IPS-18c (cell line): ENCODE measurements around the gene BLACAT1.

Experiments used
- H3K4me3 ChIP-seq: 2 replicates; pipeline ENCODE4 v1.7.0; 2013; ENCODE audit warnings: low read depth, mild to moderate bottlenecking, low read length, moderate library complexity; ENCODE audit not compliant: insufficient read depth
- H3K9me3 ChIP-seq: one replicate; pipeline ENCODE4 v1.6.1; 2013; ENCODE audit warnings: mild to moderate bottlenecking, low read length, moderate library complexity; ENCODE audit not compliant: control insufficient read depth, insufficient read depth

Gene BLACAT1

DNA sequence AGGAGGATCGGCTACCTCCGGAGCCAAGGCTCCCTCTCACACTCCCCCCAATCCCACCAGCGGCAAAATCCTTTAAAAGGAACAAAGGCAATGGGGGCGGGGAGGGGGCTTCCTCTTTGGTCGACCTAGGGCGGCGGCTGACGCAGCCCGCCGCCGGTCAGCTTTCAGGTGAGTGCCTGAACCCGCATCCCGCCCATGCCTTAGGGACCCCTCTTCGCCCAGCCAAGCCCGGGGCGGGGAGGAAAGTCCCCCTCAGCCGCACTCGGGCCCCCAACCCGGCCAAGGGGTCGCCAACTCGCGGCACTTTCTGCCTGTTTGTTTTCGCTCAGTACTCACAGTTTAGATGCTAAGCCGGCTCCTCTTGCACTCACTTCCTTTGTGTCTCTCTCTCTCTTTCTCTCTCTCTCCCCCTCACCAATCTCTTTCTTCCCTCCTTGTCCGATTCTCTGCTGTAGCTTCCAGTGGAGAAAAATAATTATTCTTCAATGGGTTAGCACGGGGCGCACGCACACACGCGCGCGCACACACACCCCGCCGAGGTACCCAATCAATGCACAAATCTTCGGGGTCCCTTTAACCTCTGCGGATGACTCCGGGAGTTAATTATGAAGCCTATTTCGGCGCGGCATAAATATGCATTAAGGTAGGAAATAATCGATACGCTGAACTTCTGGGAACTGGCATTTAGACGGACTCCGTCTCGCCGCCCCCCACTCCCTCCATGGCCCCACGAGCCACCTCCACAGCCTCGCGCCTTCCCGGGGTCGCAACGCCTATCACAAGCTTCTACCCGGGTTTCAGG, at the start of gene BLACAT1:
Gene BLACAT1, minus strand, starts transcription at position 465 of the 802 bp plus-strand sequence.
- Histone ChIP-seq H3K9me3 (no peaks in the 10 kb centered on the region), H3K4me3 (peak within 1 kb of the TSS; percentile 88)

DNA sequence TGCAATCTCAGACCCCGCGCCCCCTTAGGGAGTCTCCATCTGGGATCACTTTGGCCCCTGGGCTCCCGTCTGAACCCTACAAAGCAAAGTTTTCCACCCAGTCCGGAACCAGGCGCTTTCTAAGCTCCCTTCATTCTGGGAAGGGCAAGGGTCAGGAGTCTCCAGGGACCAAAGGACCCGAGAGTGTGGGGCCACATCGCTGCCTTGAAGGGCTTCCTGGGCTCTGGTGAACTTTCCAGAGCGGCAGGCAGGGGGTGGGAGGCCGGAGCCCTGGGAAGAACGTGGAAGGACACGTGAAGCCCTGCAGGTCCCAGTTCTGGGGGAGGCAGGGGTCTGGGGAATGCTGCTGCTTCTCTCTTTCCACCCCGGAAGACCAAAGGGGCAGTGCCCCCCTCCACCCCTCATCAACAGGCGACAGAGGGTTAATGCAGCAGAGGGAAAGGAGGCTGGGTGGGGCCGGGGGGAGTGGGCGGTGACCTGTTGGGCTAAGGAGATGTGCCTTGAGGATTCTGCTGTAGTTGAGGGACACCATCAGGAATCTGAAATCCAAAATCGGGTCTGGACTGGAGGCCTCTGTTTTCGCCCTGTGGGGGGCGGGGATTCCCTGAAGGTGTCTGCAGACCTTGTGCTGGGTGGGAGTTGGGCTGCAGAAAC, 49.4 kb upstream of the BLACAT1 start:
- H3K4me3 ChIP-seq = peak overlapping the region; percentile 94
- H3K9me3 ChIP-seq = peaks cover 2% of the 10 kb centered on the region

DNA sequence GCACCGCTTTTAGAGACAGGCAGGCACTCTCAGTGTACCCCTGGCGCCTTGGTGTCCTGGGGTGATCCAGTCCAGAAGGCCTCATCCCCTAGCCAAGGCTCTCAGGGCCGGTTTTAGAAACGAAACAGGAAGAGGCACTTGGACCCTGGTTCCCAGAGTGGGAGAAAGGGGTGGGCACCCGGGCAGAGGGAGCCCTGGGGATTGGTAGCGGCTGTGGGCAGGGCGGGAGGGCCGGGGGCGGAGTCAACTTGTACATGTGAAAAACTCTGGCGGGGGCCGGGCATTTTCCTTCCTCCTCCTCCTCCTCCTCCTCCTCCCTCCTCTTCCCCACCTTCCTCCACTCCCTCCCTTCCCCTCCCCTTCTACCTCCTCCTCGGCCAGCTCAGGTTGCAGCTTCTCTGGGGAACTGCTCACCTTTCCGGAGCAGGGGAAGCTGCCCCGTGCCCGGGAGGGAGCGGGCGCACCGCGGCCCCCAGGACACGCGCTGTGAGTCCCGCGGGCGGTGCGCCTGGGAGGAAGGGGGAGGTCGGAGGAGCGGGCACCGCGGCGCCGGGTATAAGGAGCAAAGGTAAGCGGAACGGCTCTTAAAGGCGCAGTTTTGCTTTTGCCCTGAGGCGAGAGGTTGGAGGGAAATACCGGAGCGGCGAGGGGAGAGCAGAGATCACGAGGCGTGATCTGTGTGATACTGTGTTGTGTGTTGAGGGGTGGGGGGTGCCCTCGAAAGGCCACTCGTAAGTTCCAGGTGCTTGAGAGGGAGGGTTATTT, 48.6 kb upstream of the BLACAT1 start, which contains the start of gene CDK18:
Gene CDK18, plus strand, starts transcription at position 359 of the 765 bp plus-strand sequence. CDS start 18,499 bp downstream, outside the sequence.
- peak within 1 kb of the TSS; percentile 94 for H3K4me3 ChIP-seq
- peaks cover 2% of the 10 kb centered on the region for H3K9me3 ChIP-seq

DNA sequence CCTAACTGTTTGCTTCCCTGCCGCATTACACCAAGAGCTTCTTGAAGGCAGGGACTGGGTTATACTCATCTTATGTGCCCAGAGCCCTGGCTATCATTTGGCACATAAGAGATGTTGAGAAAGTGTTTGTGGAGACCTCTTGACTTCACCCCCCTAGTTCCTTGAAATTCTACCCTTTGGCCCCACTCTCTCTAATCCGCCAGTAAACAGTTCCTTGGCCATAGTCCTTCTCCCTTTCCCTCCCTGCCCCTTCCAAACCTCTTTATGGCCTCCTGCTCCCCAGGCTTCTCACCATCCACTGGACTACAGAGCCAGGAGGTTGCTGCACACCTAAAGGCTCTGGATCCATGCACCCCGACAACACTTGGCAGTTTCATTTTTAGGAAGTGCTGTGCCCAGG, 47.1 kb upstream of the BLACAT1 start:
- H3K4me3 ChIP-seq = no peak overlapping the region

DNA sequence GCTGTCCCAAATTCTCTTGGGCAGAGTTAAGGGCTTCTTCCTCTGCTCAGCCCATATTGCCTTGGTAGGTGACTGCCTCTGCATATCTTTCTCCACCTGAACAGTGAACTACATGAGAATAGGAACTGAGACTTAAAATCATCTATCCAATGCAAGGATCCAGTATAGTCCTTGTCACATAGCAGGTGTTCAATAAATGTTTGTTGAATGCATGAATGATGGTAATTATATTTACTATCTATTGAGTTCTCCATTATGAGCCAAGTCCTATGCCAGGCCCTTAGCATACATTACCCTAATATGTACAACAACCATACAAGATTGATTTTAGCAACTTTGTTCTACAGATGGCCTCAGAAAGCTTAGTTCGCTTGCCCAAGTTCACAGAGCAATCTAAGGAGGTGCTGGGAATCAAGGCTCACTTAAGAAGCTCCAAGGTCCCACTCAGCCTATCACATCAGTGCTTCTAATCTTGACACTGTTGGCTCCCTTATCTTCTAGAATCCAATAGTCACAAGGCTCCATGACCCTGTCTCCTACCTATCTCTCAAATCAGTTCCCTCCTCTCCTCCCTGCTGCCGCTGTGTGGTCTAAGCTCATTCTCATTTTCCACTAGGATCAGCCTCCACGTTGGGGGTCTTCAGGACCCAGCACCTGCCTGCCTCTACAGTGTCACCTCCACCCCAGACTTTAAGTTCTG, 46.4 kb upstream of the BLACAT1 start:
- peaks cover 2% of the 10 kb centered on the region for H3K9me3 ChIP-seq
- H3K4me3 ChIP-seq = no peak overlapping the region

More for the DNA sequence above, 47.1 kb upstream of the BLACAT1 start:
- H3K9me3 ChIP-seq = peaks cover 2% of the 10 kb centered on the region

DNA sequence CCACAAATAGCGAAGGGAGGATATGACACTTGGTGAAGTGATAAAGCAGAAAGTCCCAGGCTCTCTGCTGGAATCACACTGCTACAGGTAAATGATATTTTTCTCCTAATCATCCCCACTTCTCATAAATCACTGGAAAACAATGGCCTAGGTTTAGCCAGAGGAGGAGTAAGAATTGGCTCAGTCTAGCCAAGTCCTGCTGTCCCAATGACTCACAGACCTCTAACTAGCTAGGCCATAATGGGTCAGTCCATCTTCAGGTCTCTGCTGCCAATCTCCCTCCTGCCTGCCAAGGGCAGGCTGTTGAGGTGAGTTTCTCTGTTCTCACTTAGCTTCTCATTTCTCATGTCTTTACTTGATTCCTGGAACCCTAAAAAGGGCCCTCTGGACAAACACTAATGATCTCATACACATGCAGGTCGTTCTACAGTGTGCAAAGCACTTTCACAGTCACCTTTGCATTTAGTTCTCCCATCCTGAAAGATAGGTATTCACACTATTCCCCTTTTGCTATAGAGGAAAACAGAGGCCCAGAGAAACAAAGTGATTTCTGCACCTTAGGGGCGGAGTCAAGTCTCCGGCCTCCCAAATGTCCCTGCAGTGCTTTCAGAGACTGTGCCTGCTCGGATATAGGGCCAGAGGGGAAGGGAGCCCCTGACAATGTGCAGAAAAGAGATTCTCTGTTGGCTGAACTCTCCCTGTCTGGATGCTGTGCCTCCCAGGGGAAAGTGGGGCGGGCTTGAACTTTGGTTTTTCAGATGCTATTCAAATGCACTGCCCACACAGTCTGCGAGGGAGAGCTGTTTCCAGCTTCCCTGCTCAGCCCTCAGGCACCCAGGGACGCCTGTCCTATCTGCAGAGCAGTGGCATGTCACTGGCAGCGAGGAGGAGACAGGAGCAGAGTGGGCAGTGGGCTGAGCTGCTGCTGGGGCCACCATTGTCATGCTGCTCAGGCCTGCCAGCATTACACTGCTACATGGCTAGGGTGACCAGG, 44.7 kb upstream of the BLACAT1 start:
- Histone ChIP-seq H3K9me3 (no peaks in the 10 kb centered on the region), H3K4me3 (no peak overlapping the region)

DNA sequence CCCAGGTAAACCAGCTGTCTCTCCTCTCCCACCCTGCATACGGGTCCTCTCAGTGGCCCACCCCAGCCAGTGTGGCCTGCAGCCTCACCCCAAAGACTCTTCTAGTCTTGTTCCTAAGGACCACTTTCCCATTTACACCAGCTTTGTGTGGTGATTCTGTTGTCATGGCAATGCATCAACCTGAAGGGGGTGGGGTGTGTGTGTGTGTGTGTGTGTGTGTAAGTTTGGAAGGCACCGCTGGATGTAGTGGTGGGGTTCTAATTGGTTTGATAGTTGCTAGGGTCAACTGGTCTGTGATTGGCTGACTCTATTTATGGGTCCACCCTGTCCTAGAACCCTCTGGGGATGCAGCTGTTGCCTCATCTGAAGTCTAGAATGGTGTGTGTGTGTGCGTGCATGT, 43.9 kb upstream of the BLACAT1 start:
- H3K9me3 ChIP-seq = no peaks in the 10 kb centered on the region
- no peak overlapping the region for H3K4me3 ChIP-seq

DNA sequence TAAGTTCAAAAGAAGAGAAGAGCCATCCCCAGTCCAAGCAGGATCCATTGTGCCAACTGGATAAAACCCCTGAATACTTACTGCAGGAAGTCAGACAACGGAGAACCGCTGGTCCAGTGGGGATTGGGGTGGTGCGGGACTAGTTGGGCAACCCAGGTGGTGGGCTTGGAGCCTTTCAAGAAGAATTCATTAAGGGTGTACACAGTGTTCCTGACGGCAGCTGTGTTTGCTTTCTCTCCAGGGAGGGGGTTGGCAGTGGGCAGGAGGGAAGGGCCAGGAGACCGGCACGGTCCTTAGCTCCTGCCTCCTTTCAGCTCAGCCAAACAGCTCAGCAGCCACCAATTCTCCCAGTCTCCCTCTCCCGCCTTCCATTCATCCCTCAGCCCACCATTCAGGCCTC, 41.5 kb upstream of the BLACAT1 start:
- no peak overlapping the region for H3K4me3 ChIP-seq
- peaks cover 6% of the 10 kb centered on the region for H3K9me3 ChIP-seq

DNA sequence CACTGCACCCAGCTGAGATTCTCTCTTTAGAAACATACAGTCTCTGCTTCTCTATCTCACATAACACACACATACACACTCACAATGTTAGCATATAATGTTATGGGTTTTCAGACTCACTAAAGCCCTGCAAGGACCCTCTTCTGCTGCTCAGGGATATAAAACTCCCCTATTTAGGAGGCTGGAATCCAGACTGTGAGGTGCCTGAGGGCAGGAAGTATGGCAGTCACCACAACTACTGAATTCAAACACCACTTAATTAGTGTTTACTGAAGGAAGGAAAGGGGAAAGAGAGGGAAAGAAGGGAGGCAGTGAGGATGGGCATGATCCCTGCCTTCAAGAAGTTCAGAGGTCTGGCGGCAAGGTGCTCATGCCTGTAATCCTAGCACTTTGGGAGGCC, 40.8 kb upstream of the BLACAT1 start:
- Histone ChIP-seq H3K4me3 (no peak overlapping the region), H3K9me3 (peaks cover 6% of the 10 kb centered on the region)

DNA sequence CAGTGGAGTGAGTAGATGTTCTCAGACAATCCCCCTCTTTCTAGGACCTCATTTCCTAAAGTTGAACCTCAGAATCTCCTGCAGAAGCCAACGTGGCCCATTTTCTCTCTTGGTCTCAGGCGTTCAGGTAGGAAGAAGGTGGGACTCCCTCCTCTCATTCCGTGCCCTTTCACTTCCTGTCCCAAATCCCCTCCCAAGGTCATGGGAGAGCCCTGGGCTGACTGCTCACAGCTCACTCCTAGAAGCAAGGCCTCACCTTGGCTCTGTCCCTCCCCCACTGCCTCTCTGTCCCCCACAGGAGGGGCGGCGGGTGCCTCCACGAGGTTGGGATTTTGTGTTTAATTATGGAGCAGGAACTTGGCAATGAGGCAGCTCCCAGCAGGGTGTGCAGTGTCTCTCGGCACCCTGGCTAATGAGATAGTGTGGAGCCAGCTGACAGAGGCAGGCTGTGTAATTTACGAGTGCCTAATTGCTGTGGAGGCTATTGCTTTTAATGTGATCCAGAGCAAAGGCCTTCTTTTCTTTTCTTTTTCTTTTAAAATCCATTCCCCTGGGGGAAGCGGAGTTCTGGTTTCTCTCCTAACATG, 39.5 kb upstream of the BLACAT1 start:
- Histone ChIP-seq H3K9me3 (peaks cover 6% of the 10 kb centered on the region), H3K4me3 (no peak overlapping the region)

DNA sequence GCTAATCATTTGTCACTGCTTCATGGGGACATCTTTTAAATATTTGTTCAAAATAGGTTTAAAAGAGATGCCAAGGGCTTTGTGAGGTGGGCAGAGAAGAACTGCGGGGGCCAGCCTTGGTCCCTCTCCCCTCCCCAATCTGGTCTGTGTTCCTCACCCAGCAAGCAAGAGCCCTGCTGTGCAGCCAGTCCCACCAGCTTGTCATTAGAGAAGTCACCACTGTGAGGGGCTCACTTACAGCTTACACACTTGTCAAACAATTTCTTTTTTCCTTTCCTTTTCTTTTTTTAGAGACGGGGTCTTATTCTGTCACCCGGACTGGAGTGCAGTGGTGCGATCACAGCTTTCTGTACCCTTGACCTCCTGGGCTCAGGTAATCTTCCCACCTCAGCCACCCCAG, 38.3 kb upstream of the BLACAT1 start:
- Histone ChIP-seq H3K9me3 (peaks cover 6% of the 10 kb centered on the region), H3K4me3 (no peak overlapping the region)

DNA sequence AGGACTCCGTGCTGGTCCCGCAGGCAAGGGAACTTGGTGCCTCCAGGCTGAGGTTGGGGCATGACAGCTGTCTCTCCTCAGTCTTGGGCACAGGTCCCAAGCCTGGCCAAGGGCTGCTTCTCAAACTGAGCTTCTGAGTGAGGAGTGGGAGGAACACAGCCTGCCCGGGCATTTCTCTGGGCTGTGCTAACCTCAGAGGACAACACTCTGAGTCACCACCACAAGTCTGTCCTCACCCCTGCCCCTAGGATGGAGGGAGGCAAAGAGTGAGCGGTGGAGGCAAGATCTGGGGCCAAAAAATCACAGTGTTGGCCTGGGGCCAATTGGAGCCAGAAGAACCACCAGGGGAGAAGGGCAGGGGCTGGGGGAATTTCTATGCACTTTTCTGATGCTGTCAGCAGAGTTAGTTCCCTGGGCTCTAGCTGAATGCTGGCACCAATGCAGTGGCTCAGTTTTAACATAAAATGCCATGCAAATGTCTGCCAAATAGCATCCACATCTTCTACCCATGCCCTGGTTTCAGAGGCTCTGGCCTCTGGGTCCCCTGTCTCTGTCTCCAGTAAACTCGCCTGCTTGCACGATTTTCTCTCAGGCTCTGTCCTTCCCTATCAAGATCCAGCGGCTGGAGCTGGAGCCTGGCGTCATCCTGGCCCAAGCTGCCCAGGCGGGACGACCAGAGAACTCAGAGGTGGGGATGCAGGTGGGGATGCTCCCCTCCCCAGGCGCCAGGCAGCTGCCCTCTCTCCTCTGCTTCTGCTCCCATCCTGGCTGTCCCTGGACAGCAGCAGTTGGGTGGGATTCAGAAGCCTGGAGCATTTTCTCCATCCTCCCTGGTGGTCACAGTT, 37.6 kb upstream of the BLACAT1 start:
- Histone ChIP-seq H3K9me3 (peaks cover 6% of the 10 kb centered on the region), H3K4me3 (no peak overlapping the region)

DNA sequence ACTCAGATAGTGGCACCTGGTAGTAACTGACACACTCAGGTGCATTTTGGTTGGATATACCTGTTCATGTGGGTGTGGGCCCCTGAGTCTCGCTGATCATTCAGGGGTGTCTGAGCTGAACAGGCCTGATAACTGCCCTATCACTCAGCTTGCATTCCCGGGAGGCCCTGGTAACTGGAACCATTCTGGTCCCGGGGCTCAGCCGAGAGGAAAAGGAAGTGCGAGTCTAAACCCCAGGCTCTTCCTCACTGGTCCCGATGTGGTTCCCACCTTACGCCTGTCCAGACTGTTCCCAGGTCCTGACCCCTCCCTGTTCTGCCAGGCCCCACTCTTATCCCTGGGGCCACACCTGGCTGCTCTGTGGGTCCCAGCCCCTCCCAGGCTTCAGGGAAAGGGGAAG, 36.9 kb upstream of the BLACAT1 start:
- Histone ChIP-seq H3K4me3 (no peak overlapping the region), H3K9me3 (peaks cover 6% of the 10 kb centered on the region)

DNA sequence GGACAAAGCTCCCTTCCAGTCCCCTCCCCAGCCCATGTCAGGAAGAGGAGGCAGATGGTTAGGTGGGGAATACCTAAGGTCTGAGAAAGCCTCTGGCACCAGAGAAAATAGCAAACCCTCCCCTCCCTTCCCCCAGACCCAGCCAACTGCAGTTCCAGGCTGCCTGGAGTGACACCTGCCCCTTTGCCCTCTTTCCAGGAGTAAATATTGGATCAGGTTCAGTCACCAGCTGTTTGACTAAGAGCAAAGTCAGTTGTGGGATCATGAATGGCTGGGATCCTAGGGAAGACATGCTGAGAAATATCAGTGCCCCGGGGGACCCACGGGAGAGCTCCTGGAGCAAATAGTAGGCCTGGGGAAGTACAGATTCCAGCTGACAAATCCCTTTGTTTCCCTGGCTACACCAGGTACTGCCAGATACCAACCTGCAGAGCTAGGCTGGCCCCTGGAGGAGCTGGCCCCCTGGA, 36.4 kb upstream of the BLACAT1 start:
- Histone ChIP-seq H3K4me3 (no peak overlapping the region), H3K9me3 (peaks cover 6% of the 10 kb centered on the region)

DNA sequence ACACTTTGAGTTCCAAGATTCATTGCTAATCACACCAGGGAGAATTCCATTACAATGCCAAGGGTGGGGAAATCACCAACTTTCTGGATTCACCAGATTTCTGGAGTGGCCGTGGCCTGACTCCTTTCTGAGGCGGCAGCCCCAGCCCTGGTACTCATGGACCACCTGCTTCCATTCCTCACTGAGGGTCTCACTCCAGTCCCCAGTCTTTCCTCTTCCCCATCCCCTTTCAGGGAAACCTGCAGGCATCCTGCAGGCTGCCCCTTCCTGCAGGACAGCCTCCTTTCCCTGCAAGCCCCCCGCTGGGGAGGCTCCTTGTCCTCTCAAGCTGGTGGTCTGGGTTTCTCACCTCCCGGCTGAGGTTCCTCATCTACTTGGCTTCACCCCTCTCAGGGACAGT, 35.9 kb upstream of the BLACAT1 start:
- Histone ChIP-seq H3K9me3 (peaks cover 6% of the 10 kb centered on the region), H3K4me3 (no peak overlapping the region)
